ENCODE results near the gene MTMR11. TPM values are rescaled to one million over a fixed set of nuclear protein-coding genes. Genes with fewer than 3 reads are reported as not detected.
"Not testable (repeated sequence)": the region's sequence is repeated elsewhere in the genome, so short reads cannot be mapped to it uniquely, and the experiment has no call there.

The MTMR11 gene
- polyA plus RNA-seq, 3 donors, result 23.8 to 36.6 (median 26.5) TPM

GRCh38 chr1:149903836-149904491 is 32.7 kb downstream of the MTMR11 start:
- no peak for DNase-seq (ENCODE audit: low read depth in 3 of 3, low spot score in 2 of 3)

- peak; percentile 84 to 89 (median 88) for DNase-seq (ENCODE audit: low read depth in 3 of 3, low spot score in 2 of 3)
Observed at GRCh38 chr1:149899460-149900284, 37.0 kb downstream of the MTMR11 start, which contains the start of gene BOLA1. BOLA1 (plus strand) TSS chr1:149899568; CDS start chr1:149900060, 492 bp downstream.

- DNase-seq (ENCODE audit: low read depth in 3 of 3, low spot score in 2 of 3), result no peak
Observed at GRCh38 chr1:149896575-149896974, 40.1 kb downstream of the MTMR11 start.

- DNase-seq (ENCODE audit: low read depth in 3 of 3, low spot score in 2 of 3), result no peak
Observed at GRCh38 chr1:149888999-149889289, 47.7 kb downstream of the MTMR11 start.

- peak; percentile 86 to 89 (median 88) for DNase-seq (ENCODE audit: low read depth in 3 of 3, low spot score in 2 of 3)
Observed at GRCh38 chr1:149888247-149888998, 48.3 kb downstream of the MTMR11 start.

GRCh38 chr1:149887456-149888246 is 49.0 kb downstream of the MTMR11 start:
- peak; percentile 95 to 97 (median 96) for DNase-seq (ENCODE audit: low read depth in 3 of 3, low spot score in 2 of 3)

GRCh38 chr1:149887196-149887455 is 49.6 kb downstream of the MTMR11 start:
- not testable (repeated sequence) for DNase-seq (ENCODE audit: low read depth in 3 of 3, low spot score in 2 of 3)

- DNase-seq (ENCODE audit: low read depth in 3 of 3, low spot score in 2 of 3), result peak; percentile 98 to 100 (median 98)
Observed at GRCh38 chr1:149886396-149887195, 50.1 kb downstream of the MTMR11 start.

- peak in 1 of 3 donors; percentile 60 for DNase-seq (ENCODE audit: low read depth in 3 of 3, low spot score in 2 of 3)
Observed at GRCh38 chr1:149886121-149886395, 50.6 kb downstream of the MTMR11 start.

- DNase-seq (ENCODE audit: low read depth in 3 of 3, low spot score in 2 of 3), result peak; percentile 72 to 76 (median 76)
Observed at GRCh38 chr1:149885339-149886120, 51.1 kb downstream of the MTMR11 start.

- no peak for DNase-seq (ENCODE audit: low read depth in 3 of 3, low spot score in 2 of 3)
Observed at GRCh38 chr1:149884433-149885338, 52.0 kb downstream of the MTMR11 start.

GRCh38 chr1:149883598-149884247 is 53.0 kb downstream of the MTMR11 start:
- no peak for DNase-seq (ENCODE audit: low read depth in 3 of 3, low spot score in 2 of 3)

GRCh38 chr1:149881876-149882275 is 54.8 kb downstream of the MTMR11 start:
- DNase-seq (ENCODE audit: low read depth in 3 of 3, low spot score in 2 of 3), result no peak

- no peak for DNase-seq (ENCODE audit: low read depth in 3 of 3, low spot score in 2 of 3)
Observed at GRCh38 chr1:149879556-149879955, 57.1 kb downstream of the MTMR11 start.
